Measurements from ENCODE around the gene TNFRSF18.

Gene TNFRSF18

GRCh38 chr1:1210726-1211540 lies 4.5 kb upstream of the TNFRSF18 start:
- no peak for FAIRE-seq

- FAIRE-seq, result no peak
These were observed 2.5 kb upstream of the TNFRSF18 start for GRCh38 chr1:1208713-1209433.

- FAIRE-seq, result no peak
These were observed 1.1 kb upstream of the TNFRSF18 start for GRCh38 chr1:1207571-1207892.

GRCh38 chr1:1206966-1207531 lies 657 bp upstream of the TNFRSF18 start:
- no peak for FAIRE-seq

GRCh38 chr1:1205769-1206375 lies 520 bp downstream of the TNFRSF18 start:
- no peak for FAIRE-seq

GRCh38 chr1:1204998-1205768 lies 1.2 kb downstream of the TNFRSF18 start:
- FAIRE-seq, result no peak

- FAIRE-seq, result no peak
These were observed 1.9 kb downstream of the TNFRSF18 start for GRCh38 chr1:1204425-1204920.

GRCh38 chr1:1203561-1204424 lies 2.6 kb downstream of the TNFRSF18 start:
- FAIRE-seq, result no peak

- FAIRE-seq, result no peak
These were observed 3.4 kb downstream of the TNFRSF18 start for GRCh38 chr1:1202831-1203560.

GRCh38 chr1:1200876-1201810 lies 5.2 kb downstream of the TNFRSF18 start:
- no peak for FAIRE-seq

- FAIRE-seq, result no peak
These were observed 6.2 kb downstream of the TNFRSF18 start for GRCh38 chr1:1199961-1200875.

GRCh38 chr1:1199141-1199960 lies 7.0 kb downstream of the TNFRSF18 start:
- FAIRE-seq, result no peak

GRCh38 chr1:1198423-1199140 lies 7.8 kb downstream of the TNFRSF18 start:
- no peak for FAIRE-seq

GRCh38 chr1:1197551-1198422 lies 8.6 kb downstream of the TNFRSF18 start:
- FAIRE-seq, result no peak

GRCh38 chr1:1197188-1197500 lies 9.2 kb downstream of the TNFRSF18 start:
- FAIRE-seq, result no peak

All from endometrium (tissue), 2 donors.